GM21381 (cell line): ENCODE results near the gene IPO11.
"Not testable (repeated sequence)": the region's sequence is repeated elsewhere in the genome, so short reads cannot be mapped to it uniquely, and the experiment has no call there.

Source experiments
- ATAC-seq: cut with Tn5 transposase; IDR thresholded peaks from one replicate; pipeline ENCODE4 v1.9.1; 2021; ENCODE audit warnings: mild to moderate bottlenecking, moderate library complexity; ENCODE audit not compliant: unreplicated experiment

The IPO11 gene

DNA sequence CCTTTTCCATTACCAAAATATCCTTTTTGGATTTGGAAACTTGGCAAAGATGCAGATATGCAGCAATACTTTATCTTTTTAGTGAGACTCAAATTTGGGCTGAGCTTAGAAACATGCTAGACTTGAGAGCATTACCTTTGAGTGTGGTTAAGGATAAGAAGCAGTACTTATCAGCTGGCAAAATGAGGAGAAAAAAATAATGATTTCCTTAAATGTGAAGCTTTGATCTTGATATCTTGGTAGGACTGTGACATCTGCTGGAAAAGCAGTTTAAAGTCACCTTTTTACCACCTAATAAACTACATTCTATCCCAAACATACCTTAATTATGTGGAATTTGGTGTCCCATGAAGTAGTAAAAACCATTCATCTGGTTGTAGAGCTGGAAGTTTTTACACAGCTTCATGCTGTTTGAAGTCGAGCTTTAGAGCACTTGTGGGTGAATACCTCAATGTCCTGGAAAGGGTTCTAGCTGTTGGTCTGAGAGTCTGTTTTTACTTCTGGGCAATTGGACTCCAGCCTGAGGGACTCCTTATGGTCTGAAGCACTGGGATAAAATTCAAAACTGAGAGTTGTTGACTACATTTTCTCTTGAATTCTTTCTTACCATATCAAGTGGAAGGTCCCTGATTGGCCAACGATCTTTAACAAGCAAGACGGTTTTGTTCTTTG, 219.5 kb downstream of the IPO11 start:
- no peak for ATAC-seq

DNA sequence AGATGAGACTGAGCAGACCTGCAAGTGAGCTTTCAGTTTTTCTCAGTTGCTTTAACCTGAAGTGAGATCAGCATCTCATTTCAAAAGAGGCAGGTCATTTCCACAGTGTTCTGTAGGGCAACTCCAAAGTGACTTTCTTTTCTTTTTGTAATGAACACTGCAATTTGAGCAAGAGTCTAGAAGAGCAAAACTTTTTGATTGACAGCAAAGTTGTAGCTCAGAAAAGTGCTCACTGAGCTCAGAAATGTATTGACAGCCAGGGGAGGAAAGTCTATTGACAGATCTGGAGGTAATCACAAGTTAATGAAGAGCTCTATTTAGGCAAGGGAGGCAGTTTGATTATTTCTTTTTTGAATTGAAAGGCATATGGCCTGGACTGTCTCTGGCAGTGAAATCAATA, 220.7 kb downstream of the IPO11 start:
- no peak for ATAC-seq

DNA sequence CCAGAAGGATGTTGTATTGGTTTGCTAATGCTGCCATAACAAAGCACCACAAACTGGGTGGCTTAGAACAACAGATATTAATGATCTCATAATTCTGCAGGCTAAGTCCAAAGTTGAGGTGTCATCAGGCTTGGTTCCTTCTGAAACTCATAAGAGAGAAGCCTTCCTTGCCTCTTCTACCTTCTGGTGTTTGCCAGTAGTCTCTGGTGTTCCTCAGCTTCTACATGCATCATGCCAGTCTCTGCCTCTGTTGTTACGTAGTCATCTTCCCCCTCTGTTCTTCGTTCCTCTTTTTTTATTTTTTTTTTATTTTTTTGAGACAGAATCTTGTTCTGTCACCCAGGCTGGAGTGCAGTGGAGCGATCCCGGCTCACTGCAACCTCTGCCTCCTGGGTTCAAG, 227.9 kb downstream of the IPO11 start:
- ATAC-seq, result no peak

DNA sequence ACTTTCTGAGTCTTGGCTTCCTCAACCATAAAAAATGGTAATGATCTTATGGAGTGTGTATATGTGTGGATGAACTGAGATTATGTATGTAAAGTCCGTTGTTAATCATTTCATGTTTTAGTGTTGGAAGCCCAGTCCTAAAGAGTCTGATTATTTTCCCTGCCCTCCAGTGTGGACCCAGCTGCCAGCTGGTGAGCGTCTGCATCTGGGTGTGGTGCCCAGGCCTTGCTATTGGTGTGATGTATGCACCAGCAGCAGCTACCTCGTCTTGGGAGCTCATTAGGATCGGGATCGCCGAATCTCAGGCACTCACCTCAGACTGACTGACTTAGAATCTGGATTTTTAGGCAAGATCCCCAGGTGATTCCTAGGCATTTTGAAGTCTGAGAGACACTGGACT, 229.9 kb downstream of the IPO11 start:
- ATAC-seq, result no peak

DNA sequence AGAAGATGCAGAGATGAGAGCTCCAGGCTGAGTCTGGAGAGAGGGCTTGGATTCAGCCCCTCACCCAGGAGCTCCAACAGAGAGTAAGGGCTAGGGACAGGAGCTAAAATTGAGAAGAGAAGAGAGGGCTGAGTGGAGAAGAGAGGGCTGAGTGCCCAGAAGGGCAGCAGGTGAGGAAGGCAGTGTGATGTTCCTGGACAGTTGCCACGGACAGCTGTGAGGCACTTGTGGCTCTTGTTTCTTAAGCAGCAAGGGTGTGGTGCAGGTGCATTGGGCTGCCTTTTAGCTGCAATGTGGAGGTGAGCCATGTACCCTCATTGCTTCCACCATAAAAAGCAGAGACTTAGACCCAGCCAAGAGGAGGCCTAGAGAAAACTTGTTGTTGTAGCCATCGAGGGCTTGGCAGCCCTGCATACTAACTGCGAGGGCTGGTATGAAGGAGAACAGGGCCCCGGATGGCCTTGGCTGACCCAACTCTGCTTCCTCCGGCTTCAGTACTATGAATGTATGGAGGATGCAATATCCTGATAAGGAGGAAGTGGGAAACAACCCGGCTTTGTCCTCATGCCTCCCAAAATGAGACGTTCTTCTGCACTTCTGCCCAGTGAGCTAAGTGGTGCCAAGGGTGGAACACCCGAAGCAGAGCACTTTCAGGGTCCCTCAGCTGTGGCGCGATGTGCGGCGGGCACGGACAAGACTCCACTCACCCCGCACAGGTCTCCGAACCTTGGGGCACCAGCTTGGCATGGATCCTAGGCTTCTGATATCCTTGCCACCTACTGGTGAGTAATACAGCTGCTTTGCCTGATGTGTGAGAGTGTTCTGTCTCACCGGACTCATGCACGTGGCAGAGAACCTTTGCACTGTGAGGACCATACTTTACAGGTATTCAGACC, 231.2 kb downstream of the IPO11 start:
- ATAC-seq, result no peak

DNA sequence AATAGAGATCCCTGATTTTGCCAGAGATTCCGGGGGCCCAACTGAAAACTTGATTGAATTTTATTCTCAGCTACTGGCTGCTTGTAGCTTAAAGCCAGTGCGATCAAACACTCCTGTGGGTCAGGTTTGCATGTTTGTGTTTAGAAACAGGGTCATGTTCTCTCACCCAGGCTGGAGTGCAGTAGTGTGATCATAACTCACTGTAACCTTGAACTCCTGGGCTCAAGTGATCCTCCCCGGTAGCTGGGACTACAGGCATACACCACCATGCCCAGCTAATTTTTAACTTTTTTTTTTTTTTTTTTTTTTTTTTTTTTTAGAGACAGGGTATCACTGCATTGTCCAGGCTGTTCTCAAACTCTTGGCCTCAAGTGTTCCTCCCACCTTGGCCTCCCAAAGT, 232.7 kb downstream of the IPO11 start:
- no peak for ATAC-seq

DNA sequence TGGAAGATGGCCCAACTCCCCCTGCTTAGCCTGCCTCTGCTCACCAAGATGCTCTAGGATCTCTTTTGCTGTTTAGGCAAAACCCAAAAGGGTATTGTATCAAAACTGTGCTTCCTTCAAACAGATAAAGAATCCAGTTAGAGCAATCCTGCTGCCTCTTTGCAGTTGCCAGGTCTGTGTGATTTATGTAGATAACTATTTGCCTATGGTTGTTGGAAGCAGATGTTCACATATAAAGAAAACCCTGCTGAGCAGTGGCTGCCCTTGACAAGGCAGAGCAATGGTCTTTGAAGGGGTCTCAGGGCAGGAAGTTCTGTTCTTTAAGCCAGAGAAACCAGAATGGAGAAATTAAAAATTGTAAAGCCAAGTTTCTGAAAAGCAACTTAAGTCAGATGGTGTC, 234.7 kb downstream of the IPO11 start:
- no peak for ATAC-seq

DNA sequence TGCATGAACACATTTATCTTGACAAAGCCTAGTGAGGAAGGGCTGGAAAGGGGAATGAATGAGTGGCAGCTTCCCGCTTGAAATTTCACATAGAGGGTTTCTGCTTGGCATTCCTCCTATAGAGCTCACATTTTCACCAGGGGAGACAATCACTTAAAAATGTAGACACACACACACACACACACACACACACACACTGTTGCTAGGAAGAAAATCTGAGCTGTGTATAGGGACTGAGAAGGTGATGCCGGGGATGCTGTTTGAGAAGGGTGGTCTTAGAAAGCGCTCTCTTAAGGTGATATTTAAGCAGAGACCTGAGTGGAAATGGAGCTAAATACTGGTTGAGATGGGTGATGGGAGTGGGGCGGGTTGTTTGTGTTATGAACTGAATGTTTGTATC, 236.5 kb downstream of the IPO11 start:
- no peak for ATAC-seq

DNA sequence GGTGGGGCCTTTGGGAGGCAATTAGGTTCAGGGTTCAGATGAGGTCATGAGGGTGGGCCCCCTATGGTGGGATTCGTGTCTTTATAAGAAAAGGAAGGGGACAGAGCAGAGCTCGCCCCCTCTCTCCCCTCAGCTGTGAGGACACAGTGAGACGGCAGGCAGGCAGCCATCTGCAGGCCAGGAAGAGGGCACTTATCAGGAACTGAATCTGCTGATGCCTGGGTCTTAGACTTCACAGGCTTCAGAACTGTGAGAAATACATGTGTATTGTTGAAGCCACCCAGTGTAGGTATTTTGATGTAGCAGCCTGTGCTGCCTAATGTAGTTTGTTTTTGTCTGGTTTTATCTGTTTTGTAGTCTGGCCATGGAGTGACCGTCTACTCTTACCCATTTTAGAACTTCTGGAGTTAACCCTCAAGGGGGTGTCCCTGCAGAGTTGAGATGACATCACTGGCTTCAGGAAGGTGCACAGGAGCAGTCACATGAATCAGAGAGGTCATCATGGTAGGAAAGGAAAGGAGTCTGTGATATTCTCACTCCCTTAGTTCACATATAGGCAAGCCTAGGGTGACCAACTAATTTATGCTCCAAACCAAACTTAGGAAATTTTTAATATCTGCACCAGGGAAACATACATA, 237.0 kb downstream of the IPO11 start:
- no peak for ATAC-seq

DNA sequence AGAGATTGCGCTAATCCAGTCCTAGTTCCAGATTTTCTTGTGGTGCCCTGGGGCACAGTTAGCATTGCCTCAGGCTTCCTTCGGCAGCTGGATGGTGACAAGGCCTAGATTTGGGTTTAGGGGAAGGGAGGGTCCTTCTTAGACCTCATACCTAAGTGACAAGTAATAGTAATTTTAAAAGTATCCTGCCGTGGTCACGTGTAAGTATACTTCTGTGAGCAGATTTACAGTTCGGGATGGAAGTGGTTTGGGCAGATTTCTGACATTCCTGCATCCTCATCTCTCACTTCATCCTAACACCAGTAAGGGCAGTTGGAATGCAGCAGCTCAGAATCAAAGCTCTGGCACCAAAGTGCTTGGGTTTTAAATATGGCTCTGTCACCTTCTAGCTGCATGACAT, 237.6 kb downstream of the IPO11 start:
- ATAC-seq, result no peak

DNA sequence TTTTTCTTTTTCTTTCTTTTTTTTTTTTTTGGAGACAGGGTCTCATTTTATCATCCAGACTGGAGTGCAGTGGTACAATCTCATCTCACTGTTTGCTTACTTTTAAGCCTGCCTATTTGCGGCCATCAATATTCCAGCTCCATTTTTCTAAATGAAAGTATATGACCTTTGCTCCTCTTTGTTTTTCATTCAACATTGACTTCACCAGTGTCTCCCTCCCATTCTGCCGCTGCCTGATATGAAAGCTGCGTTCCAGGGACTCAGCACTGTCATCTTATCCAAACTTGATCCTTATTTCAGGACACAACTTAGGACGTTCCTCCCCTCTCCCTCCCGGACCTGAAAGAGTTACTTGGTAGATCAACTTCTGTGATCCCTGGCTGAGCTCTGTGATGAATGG, 239.7 kb downstream of the IPO11 start:
- ATAC-seq, result no peak

DNA sequence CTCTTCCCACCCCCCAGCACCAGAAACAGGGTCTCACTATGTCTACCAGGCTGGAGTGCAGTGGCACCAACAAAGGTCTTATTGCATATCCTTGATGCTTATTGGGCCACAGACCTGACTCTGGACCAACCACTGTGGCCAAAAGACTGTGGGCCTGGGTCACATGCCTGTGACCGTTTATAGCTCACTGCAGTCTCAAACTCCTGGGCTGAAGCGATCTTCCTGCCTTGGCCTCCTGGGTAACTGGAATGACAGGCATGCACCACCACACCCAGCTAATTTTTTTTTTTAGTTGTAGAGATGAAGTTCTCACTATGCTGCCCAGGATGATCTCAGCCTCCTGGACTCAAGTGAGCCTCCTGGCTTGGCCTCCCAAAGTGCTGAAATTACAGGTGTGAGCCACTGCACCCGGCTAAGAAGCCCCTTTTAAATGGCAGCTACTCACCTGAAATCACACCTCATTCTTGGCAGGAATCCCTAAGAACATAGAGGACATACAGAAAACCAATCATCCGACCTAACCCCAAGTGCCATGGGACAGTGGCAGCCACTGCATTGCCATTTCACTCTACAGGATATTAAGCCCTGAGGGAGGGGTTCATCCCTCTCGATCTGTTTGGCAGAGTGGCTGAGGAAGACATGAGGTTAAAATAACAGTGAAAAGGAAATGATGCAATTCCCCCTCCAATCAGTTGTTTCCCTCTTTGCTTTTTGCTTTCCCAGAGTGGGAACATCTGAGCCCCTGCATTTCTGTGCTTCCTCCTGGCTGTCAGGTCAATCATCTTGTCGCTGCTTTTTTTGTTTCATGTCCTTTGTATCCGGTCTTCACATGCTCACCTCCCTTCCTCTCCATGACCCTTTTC, 240.7 kb downstream of the IPO11 start:
- ATAC-seq, result no peak

DNA sequence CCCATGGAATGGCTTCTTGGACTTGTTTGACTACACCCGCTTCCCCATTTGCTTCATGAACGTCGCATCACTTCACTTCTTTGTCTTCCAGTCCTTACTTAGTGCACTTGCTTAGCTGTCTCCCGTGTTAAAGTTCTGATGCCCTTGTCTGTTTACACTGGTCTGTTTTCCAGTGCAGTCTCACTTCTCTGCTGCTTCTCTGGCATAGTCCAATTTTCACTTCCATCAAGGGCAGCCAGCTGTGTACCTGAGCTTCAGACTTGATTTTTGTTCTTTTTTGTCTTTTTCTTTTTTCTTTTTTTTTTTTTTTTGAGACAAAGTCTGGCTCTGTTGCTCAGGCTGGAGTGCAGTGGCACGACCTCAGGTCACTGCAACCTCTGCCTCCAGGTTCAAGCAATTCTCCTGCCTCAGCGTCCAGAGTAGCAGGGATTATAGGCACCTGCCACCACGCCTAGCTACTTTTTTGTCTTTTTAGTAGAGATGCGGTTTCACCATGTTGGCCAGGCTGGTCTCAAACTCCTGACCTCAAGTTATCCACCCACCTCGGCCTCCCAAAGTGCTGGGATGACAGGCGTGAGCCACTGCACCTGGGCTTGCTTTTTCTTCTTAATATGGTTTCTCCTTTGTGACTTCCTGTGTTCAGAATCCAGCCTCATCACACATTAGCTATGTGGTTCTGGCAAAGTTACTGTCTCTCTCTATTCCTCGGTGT, 241.5 kb downstream of the IPO11 start:
- ATAC-seq, result no peak

DNA sequence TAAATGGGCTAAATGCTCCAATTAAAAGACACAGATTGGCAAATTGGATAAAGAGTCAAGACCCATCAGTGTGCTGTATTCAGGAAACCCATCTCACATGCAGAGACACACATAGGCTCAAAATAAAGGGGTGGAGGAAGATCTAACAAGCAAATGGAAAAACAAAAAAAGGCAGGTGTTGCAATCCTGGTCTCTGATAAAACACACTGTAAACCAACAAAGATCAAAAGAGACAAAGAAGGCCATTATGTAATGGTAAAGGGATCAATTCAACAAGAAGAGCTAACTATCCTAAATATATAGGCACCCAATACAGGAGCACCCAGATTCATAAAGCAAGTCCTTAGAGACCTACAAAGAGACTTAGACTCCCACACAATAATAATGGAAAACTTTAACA, 245.2 kb downstream of the IPO11 start:
- not testable (repeated sequence) for ATAC-seq

DNA sequence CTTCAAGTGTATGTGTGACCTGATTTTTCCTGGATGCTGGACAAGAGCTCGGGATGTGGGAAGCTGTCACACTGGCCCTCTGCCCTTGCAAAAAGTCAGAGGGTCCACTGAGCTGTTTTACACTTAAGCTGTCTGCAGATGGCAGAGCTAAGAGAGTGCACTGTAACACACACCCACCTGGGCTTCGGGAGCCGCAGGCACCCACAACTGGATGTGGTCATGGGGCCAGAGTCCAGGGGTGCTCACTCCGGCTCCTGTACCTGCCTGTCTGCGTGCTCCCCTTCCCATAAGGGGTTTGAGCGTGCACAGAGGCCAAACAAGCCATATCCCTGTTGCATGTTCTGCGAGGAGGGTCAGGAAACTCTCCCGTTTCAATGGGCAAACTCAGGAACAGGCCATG, 248.6 kb downstream of the IPO11 start:
- no peak for ATAC-seq

DNA sequence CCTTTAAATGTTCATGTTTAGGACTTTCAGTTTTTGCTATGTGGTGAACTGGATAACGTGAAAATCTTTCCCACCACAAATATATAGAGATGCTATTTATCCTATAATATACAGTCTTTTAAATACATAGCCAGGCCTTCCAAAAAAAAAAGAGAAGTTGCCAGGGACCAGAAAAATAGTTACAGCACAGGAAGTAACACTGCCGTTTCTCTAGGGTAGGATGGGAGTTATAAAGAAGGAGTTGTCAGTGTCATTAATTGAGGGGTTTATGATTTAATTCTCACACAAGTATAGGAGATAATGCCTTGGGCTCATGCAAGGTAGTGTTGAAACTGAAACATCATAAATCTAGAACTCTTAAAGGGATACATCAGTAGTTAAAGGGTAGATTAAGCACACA, 250.0 kb downstream of the IPO11 start:
- ATAC-seq, result no peak

DNA sequence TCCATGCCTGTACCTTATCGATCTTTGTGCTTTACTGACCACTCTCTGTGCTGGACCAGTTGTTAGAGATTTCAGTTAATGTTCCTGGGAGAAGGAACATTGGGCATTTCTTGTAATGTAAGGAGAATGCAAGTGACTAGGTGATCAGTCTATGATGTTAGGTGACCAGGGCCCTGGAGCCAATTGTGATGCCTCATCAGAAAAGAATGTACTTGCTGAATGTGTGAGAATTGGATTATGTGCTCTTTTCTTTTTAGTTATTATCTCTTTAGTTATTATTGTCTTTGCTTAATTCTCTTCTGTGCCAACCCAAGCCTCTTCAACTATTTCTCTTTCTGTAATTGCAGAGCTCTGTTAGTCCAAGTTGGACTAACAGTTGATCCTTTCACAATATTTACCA, 258.9 kb downstream of the IPO11 start:
- no peak for ATAC-seq

DNA sequence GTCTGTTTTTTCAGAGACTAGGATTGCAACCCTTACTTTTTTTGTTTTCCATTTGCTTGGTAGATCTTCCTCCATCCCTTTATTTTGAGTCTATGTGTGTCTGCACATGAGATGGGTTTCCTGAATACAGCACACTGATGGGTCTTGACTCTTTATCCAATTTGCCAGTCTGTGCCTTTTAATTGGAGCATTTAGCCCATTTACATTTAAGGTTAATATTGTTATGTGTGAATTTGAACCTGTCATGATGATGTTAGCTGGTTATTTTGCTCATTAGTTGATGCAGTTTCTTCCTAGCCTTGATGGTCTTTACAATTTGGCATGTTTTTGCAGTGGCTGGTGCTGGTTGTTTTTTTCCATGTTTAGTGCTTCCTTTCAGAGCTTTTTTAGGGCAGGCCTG, 264.0 kb downstream of the IPO11 start:
- not testable (repeated sequence) for ATAC-seq
